Measurements from ENCODE around the gene EPB41L5.
"Not testable (repeated sequence)": the region's sequence is repeated elsewhere in the genome, so short reads cannot be mapped to it uniquely, and the experiment has no call there.

EPB41L5 gene

GRCh38 chr2:120179396-120179795 lies 166.5 kb downstream of the EPB41L5 start:
- no peak overlapping the region for H3K27ac ChIP-seq
- no peak for DNase-seq (ENCODE audit: low read depth, low spot score)

GRCh38 chr2:120180066-120180465 lies 167.2 kb downstream of the EPB41L5 start:
- no peak overlapping the region for H3K27ac ChIP-seq
- no peak for DNase-seq (ENCODE audit: low read depth, low spot score)

GRCh38 chr2:120182019-120182560 lies 169.2 kb downstream of the EPB41L5 start:
- no peak for DNase-seq (ENCODE audit: low read depth, low spot score)
- no peak overlapping the region for H3K27ac ChIP-seq

GRCh38 chr2:120189189-120189588 lies 176.3 kb downstream of the EPB41L5 start:
- no peak for DNase-seq (ENCODE audit: low read depth, low spot score)
- H3K27ac ChIP-seq: no peak overlapping the region

GRCh38 chr2:120192280-120192679 lies 179.4 kb downstream of the EPB41L5 start:
- no peak for DNase-seq (ENCODE audit: low read depth, low spot score)

GRCh38 chr2:120195553-120195952 lies 182.7 kb downstream of the EPB41L5 start:
- no peak overlapping the region for H3K27ac ChIP-seq
- DNase-seq (ENCODE audit: low read depth, low spot score): no peak

More at GRCh38 chr2:120192280-120192679, 179.4 kb downstream of the EPB41L5 start:
- no peak overlapping the region for H3K27ac ChIP-seq

GRCh38 chr2:120199817-120200459 lies 187.1 kb downstream of the EPB41L5 start:
- H3K27ac ChIP-seq; DNase-seq (ENCODE audit: low read depth, low spot score): not testable (repeated sequence)

GRCh38 chr2:120203251-120204021 lies 190.6 kb downstream of the EPB41L5 start:
- DNase-seq (ENCODE audit: low read depth, low spot score): no peak
- no peak overlapping the region for H3K27ac ChIP-seq

GRCh38 chr2:120204022-120204405 lies 191.1 kb downstream of the EPB41L5 start:
- H3K27ac ChIP-seq: no peak overlapping the region
- DNase-seq (ENCODE audit: low read depth, low spot score): no peak

GRCh38 chr2:120204417-120204816 lies 191.5 kb downstream of the EPB41L5 start:
- DNase-seq (ENCODE audit: low read depth, low spot score): no peak
- H3K27ac ChIP-seq: no peak overlapping the region

GRCh38 chr2:120204945-120205670 lies 192.2 kb downstream of the EPB41L5 start:
- DNase-seq (ENCODE audit: low read depth, low spot score): no peak
- no peak overlapping the region for H3K27ac ChIP-seq

GRCh38 chr2:120206022-120206581 lies 193.2 kb downstream of the EPB41L5 start:
- no peak for DNase-seq (ENCODE audit: low read depth, low spot score)
- H3K27ac ChIP-seq: no peak overlapping the region

- DNase-seq (ENCODE audit: low read depth, low spot score): no peak
These were observed 195.8 kb downstream of the EPB41L5 start for GRCh38 chr2:120208381-120209353.

GRCh38 chr2:120209427-120210269 lies 196.8 kb downstream of the EPB41L5 start:
- H3K27ac ChIP-seq: no peak overlapping the region

More at GRCh38 chr2:120208381-120209353, 195.8 kb downstream of the EPB41L5 start:
- H3K27ac ChIP-seq: no peak overlapping the region

GRCh38 chr2:120210270-120210693 lies 197.4 kb downstream of the EPB41L5 start:
- no peak overlapping the region for H3K27ac ChIP-seq

More at GRCh38 chr2:120209427-120210269, 196.8 kb downstream of the EPB41L5 start:
- no peak for DNase-seq (ENCODE audit: low read depth, low spot score)

GRCh38 chr2:120218181-120218580 lies 205.3 kb downstream of the EPB41L5 start:
- no peak overlapping the region for H3K27ac ChIP-seq
- no peak for DNase-seq (ENCODE audit: low read depth, low spot score)

More at GRCh38 chr2:120210270-120210693, 197.4 kb downstream of the EPB41L5 start:
- no peak for DNase-seq (ENCODE audit: low read depth, low spot score)

GRCh38 chr2:120219291-120219690 lies 206.4 kb downstream of the EPB41L5 start:
- DNase-seq (ENCODE audit: low read depth, low spot score): no peak

GRCh38 chr2:120219766-120220165 lies 206.9 kb downstream of the EPB41L5 start:
- no peak overlapping the region for H3K27ac ChIP-seq
- DNase-seq (ENCODE audit: low read depth, low spot score): no peak

More at GRCh38 chr2:120219291-120219690, 206.4 kb downstream of the EPB41L5 start:
- no peak overlapping the region for H3K27ac ChIP-seq

Data from epithelial cell of prostate (primary cell).